SJCRH30 (cell line): ENCODE data around the gene GDI2. TPM values are rescaled to one million over a fixed set of nuclear protein-coding genes. Genes with fewer than 3 reads are reported as not detected.
A peak's percentile ranks its signal among the peaks of the same experiment; 100 is the strongest.
"Not testable (repeated sequence)": the region's sequence is repeated elsewhere in the genome, so short reads cannot be mapped to it uniquely, and the experiment has no call there.

Experiments
- DNase-seq, 2 experiments: peaks; one replicate each; pipeline ENCODE4 v3.0.0-alpha.2; 2015 to 2020
- H3K27ac ChIP-seq: fragments of 250-450 bp; sonication (Bioruptor Pico); 2 replicates; pipeline ENCODE4 v1.5.1; 2020; ENCODE audit warnings: mild to moderate bottlenecking, moderate library complexity
- H3K27me3 ChIP-seq: fragments of 250-450 bp; sonication (Bioruptor Pico); 2 replicates; pipeline ENCODE4 v1.5.1; 2020; ENCODE audit warnings: mild to moderate bottlenecking, moderate library complexity
- H3K36me3 ChIP-seq: fragments of 250-450 bp; sonication (Bioruptor Pico); 2 replicates; pipeline ENCODE4 v1.5.1; 2020; ENCODE audit warnings: mild to moderate bottlenecking, moderate library complexity
- H3K4me1 ChIP-seq: fragments of 250-450 bp; sonication (Bioruptor Pico); 2 replicates; pipeline ENCODE4 v1.5.1; 2020; ENCODE audit warnings: mild to moderate bottlenecking, moderate library complexity
- H3K4me3 ChIP-seq: fragments of 250-450 bp; sonication (Bioruptor Pico); 2 replicates; pipeline ENCODE4 v1.5.1; 2020; ENCODE audit warnings: mild to moderate bottlenecking, moderate library complexity
- H3K9me3 ChIP-seq: fragments of 250-450 bp; sonication (Bioruptor Pico); replicated peaks from 2 replicates; pipeline ENCODE4 v1.5.1; 2020; ENCODE audit warnings: mild to moderate bottlenecking, moderate library complexity
- total RNA-seq: library from RNA; depleted of rRNA; stranded (reverse); fragments of >200 nt; shearing (Covaris generic); gene quantifications from 2 replicates; pipeline ENCODE4 v1.2.3, GENCODE V29; 2014

GDI2 gene
- total RNA-seq, 1 experiment from 2014 or later = 291 TPM

- H3K36me3 ChIP-seq = no peaks in the 10 kb centered on the region
- H3K4me1 ChIP-seq = peaks cover 4% of the 10 kb centered on the region; the same call in 1 of the 2 replicates
- DNase-seq = peak; percentile 32 to 48
- no peaks in the 10 kb centered on the region for H3K9me3 ChIP-seq
- H3K27me3 ChIP-seq = no peaks in the 10 kb centered on the region
- H3K4me3 ChIP-seq = no peak overlapping the region
- no peak overlapping the region for H3K27ac ChIP-seq
These were observed 22.3 kb upstream of the GDI2 start for GRCh38 chr10:5835446-5836095.

GRCh38 chr10:5833814-5834213 lies 20.6 kb upstream of the GDI2 start:
- DNase-seq = no peak
- Histone ChIP-seq H3K27me3 (no peaks in the 10 kb centered on the region), H3K4me3 (no peak overlapping the region)

GRCh38 chr10:5832946-5833345 lies 19.7 kb upstream of the GDI2 start:
- DNase-seq = no peak
- H3K36me3 ChIP-seq = no peaks in the 10 kb centered on the region

More at GRCh38 chr10:5833814-5834213, 20.6 kb upstream of the GDI2 start:
- peaks cover 4% of the 10 kb centered on the region; the same call in 1 of the 2 replicates for H3K4me1 ChIP-seq
- no peaks in the 10 kb centered on the region for H3K9me3 ChIP-seq
- no peaks in the 10 kb centered on the region for H3K36me3 ChIP-seq
- no peak overlapping the region for H3K27ac ChIP-seq

GRCh38 chr10:5831446-5831782 lies 18.2 kb upstream of the GDI2 start:
- Histone ChIP-seq H3K36me3 (no peaks in the 10 kb centered on the region), H3K27me3 (no peaks in the 10 kb centered on the region), H3K4me3 (no peak overlapping the region), H3K4me1 (peaks cover 4% of the 10 kb centered on the region; the same call in 1 of the 2 replicates), H3K9me3 (no peaks in the 10 kb centered on the region), H3K27ac (no peak overlapping the region)
- DNase-seq = no peak

More at GRCh38 chr10:5832946-5833345, 19.7 kb upstream of the GDI2 start:
- Histone ChIP-seq H3K9me3 (no peaks in the 10 kb centered on the region), H3K4me1 (peaks cover 4% of the 10 kb centered on the region; the same call in 1 of the 2 replicates), H3K4me3 (no peak overlapping the region), H3K27ac (no peak overlapping the region), H3K27me3 (no peaks in the 10 kb centered on the region)

- H3K4me1 ChIP-seq = peaks cover 4% of the 10 kb centered on the region; the same call in 1 of the 2 replicates
- no peak overlapping the region for H3K4me3 ChIP-seq
- H3K27ac ChIP-seq = no peak overlapping the region
- no peaks in the 10 kb centered on the region for H3K27me3 ChIP-seq
- no peaks in the 10 kb centered on the region for H3K9me3 ChIP-seq
- H3K36me3 ChIP-seq = no peaks in the 10 kb centered on the region
- no peak for DNase-seq
These were observed 17.6 kb upstream of the GDI2 start for GRCh38 chr10:5830629-5831445.

- H3K4me1 ChIP-seq = no peaks in the 10 kb centered on the region
- no peaks in the 10 kb centered on the region for H3K9me3 ChIP-seq
- H3K4me3 ChIP-seq = no peak overlapping the region
- H3K27me3 ChIP-seq = no peaks in the 10 kb centered on the region
- H3K27ac ChIP-seq = no peak overlapping the region
- no peaks in the 10 kb centered on the region for H3K36me3 ChIP-seq
- no peak for DNase-seq
These were observed 16.0 kb upstream of the GDI2 start for GRCh38 chr10:5829267-5829666.

GRCh38 chr10:5828725-5829124 lies 15.5 kb upstream of the GDI2 start:
- Histone ChIP-seq H3K4me1 (no peaks in the 10 kb centered on the region), H3K36me3 (no peaks in the 10 kb centered on the region), H3K9me3 (no peaks in the 10 kb centered on the region), H3K27me3 (no peaks in the 10 kb centered on the region), H3K4me3 (no peak overlapping the region), H3K27ac (no peak overlapping the region)
- DNase-seq = no peak

GRCh38 chr10:5827841-5828240 lies 14.6 kb upstream of the GDI2 start:
- Histone ChIP-seq H3K4me1 (no peaks in the 10 kb centered on the region), H3K36me3 (no peaks in the 10 kb centered on the region), H3K9me3 (no peaks in the 10 kb centered on the region), H3K27ac (no peak overlapping the region), H3K4me3 (no peak overlapping the region), H3K27me3 (no peaks in the 10 kb centered on the region)
- DNase-seq = no peak

GRCh38 chr10:5826511-5826910 lies 13.3 kb upstream of the GDI2 start:
- DNase-seq, H3K4me3 ChIP-seq, H3K4me1 ChIP-seq, H3K27me3 ChIP-seq, H3K9me3 ChIP-seq, H3K36me3 ChIP-seq, H3K27ac ChIP-seq: not testable (repeated sequence)

- H3K9me3 ChIP-seq = no peaks in the 10 kb centered on the region
- H3K4me1 ChIP-seq = no peaks in the 10 kb centered on the region
- peak in 1 of 2 experiments; percentile 25 for DNase-seq
- no peak overlapping the region for H3K27ac ChIP-seq
- H3K27me3 ChIP-seq = no peaks in the 10 kb centered on the region
- H3K4me3 ChIP-seq = no peak overlapping the region
- no peaks in the 10 kb centered on the region for H3K36me3 ChIP-seq
These were observed 5.7 kb upstream of the GDI2 start for GRCh38 chr10:5818894-5819293.

GRCh38 chr10:5818048-5818331 lies 4.8 kb upstream of the GDI2 start:
- Histone ChIP-seq H3K9me3 (no peaks in the 10 kb centered on the region), H3K27me3 (no peaks in the 10 kb centered on the region), H3K36me3 (no peaks in the 10 kb centered on the region), H3K4me1 (no peaks in the 10 kb centered on the region), H3K27ac (no peak overlapping the region), H3K4me3 (no peak overlapping the region)
- DNase-seq = no peak

GRCh38 chr10:5817322-5818047 lies 4.3 kb upstream of the GDI2 start:
- Histone ChIP-seq H3K27ac (no peak overlapping the region), H3K36me3 (no peaks in the 10 kb centered on the region), H3K4me3 (no peak overlapping the region), H3K9me3 (no peaks in the 10 kb centered on the region), H3K4me1 (no peaks in the 10 kb centered on the region), H3K27me3 (no peaks in the 10 kb centered on the region)
- no peak for DNase-seq

GRCh38 chr10:5816170-5816569 lies 2.9 kb upstream of the GDI2 start:
- no peak overlapping the region for H3K27ac ChIP-seq
- H3K9me3 ChIP-seq = no peaks in the 10 kb centered on the region
- H3K36me3 ChIP-seq = no peaks in the 10 kb centered on the region
- H3K27me3 ChIP-seq = no peaks in the 10 kb centered on the region
- DNase-seq = no peak
- H3K4me3 ChIP-seq = no peak overlapping the region
- H3K4me1 ChIP-seq = no peaks in the 10 kb centered on the region

- no peaks in the 10 kb centered on the region; the same call in 1 of the 2 replicates for H3K36me3 ChIP-seq
- no peaks in the 10 kb centered on the region for H3K9me3 ChIP-seq
- no peaks in the 10 kb centered on the region for H3K4me1 ChIP-seq
- no peaks in the 10 kb centered on the region for H3K27me3 ChIP-seq
- no peak for DNase-seq
- peak overlapping the region; percentile 100 for H3K4me3 ChIP-seq
- H3K27ac ChIP-seq = peak overlapping the region; percentile 96
These were observed 1.2 kb upstream of the GDI2 start for GRCh38 chr10:5814110-5815107.
